Mononuclear cell (primary cell): Measurements from ENCODE around the gene MCEMP1. TPM values are rescaled to one million over a fixed set of nuclear protein-coding genes. Genes with fewer than 3 reads are reported as not detected.

Experiments used
- H3K27me3 ChIP-seq: 2 replicates; pipeline ENCODE4 v1.6.0; 2011; ENCODE audit warnings: low read length, control low read depth; ENCODE audit not compliant: insufficient read depth
- H3K4me1 ChIP-seq: 2 replicates; pipeline ENCODE4 v1.5.1; 2011; ENCODE audit warnings: mild to moderate bottlenecking, low read length, control low read depth; ENCODE audit not compliant: insufficient read depth
- H3K4me3 ChIP-seq: 2 replicates; pipeline ENCODE4 v1.5.1; 2011; ENCODE audit warnings: mild to moderate bottlenecking, low read length, moderate library complexity
- H3K9me3 ChIP-seq: 2 replicates; pipeline ENCODE4 v1.5.1; 2011; ENCODE audit warnings: low read depth, mild to moderate bottlenecking, control low read depth, low read length
- total RNA-seq: library from RNA; depleted of rRNA; stranded (reverse); fragments of >200 nt; gene quantifications from one replicate; pipeline ENCODE4 v1.2.3, GENCODE V29; 2012

The MCEMP1 gene
- total RNA-seq, 1 donor = 1.8 TPM

GRCh38 chr19:7654401-7654800 lies 22.5 kb upstream of the MCEMP1 start:
- Histone ChIP-seq H3K4me1 (peaks cover 73% of the 10 kb centered on the region), H3K4me3 (no peak overlapping the region), H3K9me3 (no peaks in the 10 kb centered on the region), H3K27me3 (no peaks in the 10 kb centered on the region)

GRCh38 chr19:7655581-7655980 lies 21.3 kb upstream of the MCEMP1 start:
- Histone ChIP-seq H3K4me1 (peaks cover 73% of the 10 kb centered on the region), H3K4me3 (no peak overlapping the region), H3K9me3 (no peaks in the 10 kb centered on the region), H3K27me3 (no peaks in the 10 kb centered on the region)

GRCh38 chr19:7657131-7657751 lies 19.6 kb upstream of the MCEMP1 start:
- no peaks in the 10 kb centered on the region for H3K27me3 ChIP-seq
- H3K4me3 ChIP-seq = no peak overlapping the region
- peaks cover 74% of the 10 kb centered on the region for H3K4me1 ChIP-seq
- no peaks in the 10 kb centered on the region for H3K9me3 ChIP-seq

- H3K27me3 ChIP-seq = no peaks in the 10 kb centered on the region
- H3K4me1 ChIP-seq = peaks cover 64% of the 10 kb centered on the region
Observed at GRCh38 chr19:7658219-7658686, 18.6 kb upstream of the MCEMP1 start.

GRCh38 chr19:7661744-7662538 lies 14.9 kb upstream of the MCEMP1 start:
- no peak overlapping the region for H3K4me3 ChIP-seq
- peaks cover 28% of the 10 kb centered on the region for H3K4me1 ChIP-seq
- no peaks in the 10 kb centered on the region for H3K9me3 ChIP-seq
- H3K27me3 ChIP-seq = no peaks in the 10 kb centered on the region

More at GRCh38 chr19:7658219-7658686, 18.6 kb upstream of the MCEMP1 start:
- H3K4me3 ChIP-seq = no peak overlapping the region
- no peaks in the 10 kb centered on the region for H3K9me3 ChIP-seq

GRCh38 chr19:7662657-7663056 lies 14.2 kb upstream of the MCEMP1 start:
- H3K27me3 ChIP-seq = no peaks in the 10 kb centered on the region
- peaks cover 21% of the 10 kb centered on the region for H3K4me1 ChIP-seq
- H3K4me3 ChIP-seq = no peak overlapping the region
- H3K9me3 ChIP-seq = no peaks in the 10 kb centered on the region

- H3K4me3 ChIP-seq = no peak overlapping the region
Observed at GRCh38 chr19:7663706-7664105, 13.2 kb upstream of the MCEMP1 start.

GRCh38 chr19:7665076-7665475 lies 11.8 kb upstream of the MCEMP1 start:
- Histone ChIP-seq H3K4me1 (peaks cover 25% of the 10 kb centered on the region), H3K9me3 (no peaks in the 10 kb centered on the region), H3K4me3 (no peak overlapping the region)

More at GRCh38 chr19:7663706-7664105, 13.2 kb upstream of the MCEMP1 start:
- H3K9me3 ChIP-seq = no peaks in the 10 kb centered on the region
- H3K4me1 ChIP-seq = peaks cover 17% of the 10 kb centered on the region
- no peaks in the 10 kb centered on the region for H3K27me3 ChIP-seq

GRCh38 chr19:7668842-7669241 lies 8.0 kb upstream of the MCEMP1 start, which contains the start of gene RETN:
TSS of gene RETN (plus strand) at chr19:7669049. CDS start at chr19:7669327, 278 bp downstream.
- Histone ChIP-seq H3K4me3 (no peak within 1 kb of the TSS), H3K4me1 (peaks cover 34% of the 10 kb centered on the region), H3K27me3 (no peaks in the 10 kb centered on the region), H3K9me3 (no peaks in the 10 kb centered on the region)

More at GRCh38 chr19:7665076-7665475, 11.8 kb upstream of the MCEMP1 start:
- H3K27me3 ChIP-seq = no peaks in the 10 kb centered on the region

- no peak overlapping the region for H3K4me3 ChIP-seq
- peaks cover 42% of the 10 kb centered on the region for H3K4me1 ChIP-seq
Observed at GRCh38 chr19:7669641-7670040, 7.2 kb upstream of the MCEMP1 start.

GRCh38 chr19:7670150-7670783 lies 6.6 kb upstream of the MCEMP1 start:
- peak overlapping the region; percentile 20 for H3K4me3 ChIP-seq
- no peaks in the 10 kb centered on the region for H3K27me3 ChIP-seq
- H3K4me1 ChIP-seq = peaks cover 48% of the 10 kb centered on the region
- H3K9me3 ChIP-seq = no peaks in the 10 kb centered on the region

More at GRCh38 chr19:7669641-7670040, 7.2 kb upstream of the MCEMP1 start:
- Histone ChIP-seq H3K27me3 (no peaks in the 10 kb centered on the region), H3K9me3 (no peaks in the 10 kb centered on the region)

- Histone ChIP-seq H3K4me3 (no peak overlapping the region), H3K4me1 (peaks cover 53% of the 10 kb centered on the region), H3K9me3 (no peaks in the 10 kb centered on the region), H3K27me3 (no peaks in the 10 kb centered on the region)
Observed at GRCh38 chr19:7670790-7671189, 6.1 kb upstream of the MCEMP1 start.

- no peaks in the 10 kb centered on the region for H3K9me3 ChIP-seq
- peaks cover 71% of the 10 kb centered on the region for H3K4me1 ChIP-seq
- no peaks in the 10 kb centered on the region for H3K27me3 ChIP-seq
- H3K4me3 ChIP-seq = no peak overlapping the region
Observed at GRCh38 chr19:7672522-7672921, 4.4 kb upstream of the MCEMP1 start.

GRCh38 chr19:7674010-7675005 lies 2.6 kb upstream of the MCEMP1 start:
- no peak overlapping the region for H3K4me3 ChIP-seq
- peaks cover 76% of the 10 kb centered on the region for H3K4me1 ChIP-seq
- H3K9me3 ChIP-seq = no peaks in the 10 kb centered on the region
- H3K27me3 ChIP-seq = no peaks in the 10 kb centered on the region
